IPS DF 4.7 (cell line): ENCODE data around the gene FGFR2.
"Not testable (repeated sequence)": the region's sequence is repeated elsewhere in the genome, so short reads cannot be mapped to it uniquely, and the experiment has no call there.

Source experiments
- DNase-seq: peaks from one replicate; pipeline ENCODE4 v3.0.0-alpha.2; 2013; ENCODE audit warnings: low spot score; ENCODE audit errors: extremely low read depth

The FGFR2 gene

DNA sequence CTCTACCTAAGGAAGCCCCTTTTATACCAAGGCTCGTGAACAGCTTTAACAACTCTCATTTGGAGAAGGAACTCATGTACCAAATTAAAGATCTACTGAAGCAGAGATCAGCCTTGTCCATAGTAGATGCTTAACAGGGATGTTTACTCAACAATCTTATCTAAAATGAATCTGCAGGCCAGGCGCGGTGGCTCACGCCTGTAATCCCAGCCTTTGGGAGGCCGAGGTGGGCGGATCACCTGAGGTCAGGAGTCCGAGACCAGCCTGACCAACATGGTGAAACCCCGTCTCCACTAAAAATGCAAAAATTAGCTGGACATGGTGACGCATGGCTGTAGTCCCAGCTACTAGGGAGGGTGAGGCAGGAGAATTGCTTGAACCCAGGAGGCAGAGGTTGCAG lies 43.3 kb downstream of the FGFR2 start:
- not testable (repeated sequence) for DNase-seq

- no peak for DNase-seq
These were observed 44.6 kb downstream of the FGFR2 start for GRCh38 chr10:121553511-121554264.

DNA sequence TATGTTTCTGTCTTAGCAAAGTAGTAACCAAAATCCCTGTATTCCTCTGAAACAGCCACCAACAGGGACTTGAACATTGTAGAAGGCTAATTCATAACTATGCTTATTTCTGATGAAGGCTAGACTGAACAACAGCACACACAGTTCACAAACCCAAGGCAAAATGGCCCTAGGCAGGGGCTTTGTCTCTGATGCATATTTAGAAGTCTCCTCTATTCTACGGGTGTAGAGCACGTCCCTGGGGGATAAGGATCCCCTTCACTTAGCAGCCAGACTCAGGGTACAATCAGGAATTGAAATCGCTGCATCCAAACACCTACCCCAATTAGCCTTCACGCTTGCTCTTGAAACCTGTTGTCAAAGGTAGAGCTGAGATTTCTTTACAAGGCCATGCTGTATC lies 45.5 kb downstream of the FGFR2 start:
- DNase-seq, result no peak

DNA sequence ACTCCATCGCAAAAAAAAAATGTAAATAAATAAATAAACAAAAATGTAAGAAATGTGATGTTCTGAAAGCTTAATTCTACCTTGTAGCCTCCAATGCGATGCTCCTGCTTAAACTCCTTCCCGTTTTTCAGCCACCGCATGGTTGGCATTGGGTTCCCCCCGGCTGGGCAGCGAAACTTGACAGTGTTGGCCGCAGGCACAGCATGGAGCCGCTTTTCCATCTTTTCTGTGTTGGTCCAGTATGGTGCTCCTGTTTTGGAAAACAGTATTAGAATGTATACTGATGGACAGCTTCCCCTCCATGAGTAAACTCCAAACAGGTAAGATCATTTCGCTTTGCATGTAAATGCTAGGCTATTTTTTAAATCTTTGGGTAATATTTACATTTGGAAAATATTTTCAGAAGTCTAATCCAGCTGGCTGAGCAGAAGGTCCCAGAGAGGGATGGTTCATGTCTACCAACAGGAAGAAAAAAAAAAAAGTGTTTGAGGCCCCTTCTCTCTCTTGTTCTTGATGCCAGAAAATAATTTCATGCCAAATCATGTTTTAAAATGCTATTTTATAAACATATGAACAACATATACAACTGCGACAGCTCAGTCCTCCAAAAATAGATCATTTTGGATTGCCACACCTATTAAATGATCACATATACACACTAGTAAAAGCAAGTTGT lies 46.9 kb downstream of the FGFR2 start:
- no peak for DNase-seq

DNA sequence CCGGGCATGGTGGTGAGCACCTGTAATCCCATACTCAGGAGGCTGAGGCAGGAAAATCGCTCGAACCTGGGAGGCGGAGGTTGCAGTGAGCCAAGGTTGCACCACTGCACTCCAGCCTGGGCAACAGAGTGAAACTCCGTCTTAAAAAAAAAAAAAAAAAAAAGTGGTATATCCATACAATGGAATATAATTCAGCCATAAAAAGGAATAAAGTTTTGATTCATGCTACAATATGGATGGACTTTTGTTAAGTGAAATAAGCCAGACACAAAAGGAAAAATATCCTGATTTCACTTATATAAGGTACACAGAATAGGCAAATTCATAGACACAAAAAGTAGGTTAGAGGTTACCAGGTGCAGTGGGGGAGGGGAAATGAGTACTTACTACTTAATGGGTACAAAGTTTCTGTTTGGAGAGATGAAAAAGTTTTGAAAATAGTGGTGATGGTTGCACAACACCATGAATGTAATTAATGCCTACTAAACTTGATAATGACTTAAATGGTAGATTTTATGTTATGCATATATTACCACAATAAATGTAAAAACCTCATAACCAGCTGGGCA lies 53.9 kb downstream of the FGFR2 start:
- no peak for DNase-seq

DNA sequence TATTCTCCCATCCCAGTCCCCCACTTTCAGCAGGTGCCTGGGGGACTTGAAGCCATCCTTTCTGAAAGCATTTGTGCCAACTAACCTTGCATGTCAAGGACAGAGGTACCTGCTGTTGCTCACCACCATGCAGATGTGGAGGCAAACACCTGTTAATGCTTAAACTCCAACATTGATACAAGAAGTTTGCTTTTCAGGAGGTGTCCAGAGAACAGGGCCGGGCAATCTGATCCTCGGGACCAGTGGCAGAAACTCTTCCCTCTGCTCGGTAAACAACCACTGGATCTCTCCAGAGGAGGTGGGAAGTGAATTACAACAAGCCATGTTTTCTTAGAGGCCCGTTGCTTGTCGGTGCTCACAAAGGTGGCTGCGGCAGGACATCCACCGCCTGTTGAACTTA lies 54.7 kb downstream of the FGFR2 start:
- DNase-seq, result no peak

GRCh38 chr10:121541450-121542120 lies 56.7 kb downstream of the FGFR2 start:
- DNase-seq, result no peak

DNA sequence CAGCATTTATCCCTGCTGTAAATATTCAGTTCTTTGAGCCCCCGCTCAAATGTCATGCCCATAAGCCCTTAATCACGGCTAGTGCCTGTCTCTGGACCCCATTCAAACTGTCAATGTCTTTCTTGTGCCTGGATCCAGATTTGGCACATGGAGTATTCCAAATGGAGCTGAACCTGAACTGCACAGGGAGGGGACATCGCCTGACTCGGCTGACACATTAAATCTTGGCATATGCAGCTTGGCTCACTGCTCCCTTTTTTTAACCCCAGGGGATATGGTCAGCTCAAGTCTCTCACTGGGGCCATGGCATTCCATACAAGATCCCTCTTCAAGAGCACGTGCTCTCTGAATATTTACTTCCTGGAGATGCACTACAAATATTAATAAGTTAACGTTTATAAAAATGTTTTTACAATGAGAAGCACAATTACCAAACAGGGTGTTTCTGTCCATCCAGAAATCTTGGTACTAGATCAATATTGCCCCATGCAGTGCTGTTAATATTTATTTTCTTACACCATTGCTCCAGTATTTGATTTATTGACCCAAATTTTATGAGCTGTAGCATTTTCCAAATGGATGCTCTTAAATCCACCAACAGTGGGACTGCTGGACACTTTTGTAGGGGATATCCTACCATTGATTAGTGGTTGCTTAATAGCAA lies 57.4 kb downstream of the FGFR2 start:
- DNase-seq, result no peak

GRCh38 chr10:121539786-121540185 lies 58.5 kb downstream of the FGFR2 start:
- no peak for DNase-seq

GRCh38 chr10:121536310-121536913 lies 61.8 kb downstream of the FGFR2 start:
- no peak for DNase-seq

- no peak for DNase-seq
These were observed 62.9 kb downstream of the FGFR2 start for GRCh38 chr10:121535381-121535780.

DNA sequence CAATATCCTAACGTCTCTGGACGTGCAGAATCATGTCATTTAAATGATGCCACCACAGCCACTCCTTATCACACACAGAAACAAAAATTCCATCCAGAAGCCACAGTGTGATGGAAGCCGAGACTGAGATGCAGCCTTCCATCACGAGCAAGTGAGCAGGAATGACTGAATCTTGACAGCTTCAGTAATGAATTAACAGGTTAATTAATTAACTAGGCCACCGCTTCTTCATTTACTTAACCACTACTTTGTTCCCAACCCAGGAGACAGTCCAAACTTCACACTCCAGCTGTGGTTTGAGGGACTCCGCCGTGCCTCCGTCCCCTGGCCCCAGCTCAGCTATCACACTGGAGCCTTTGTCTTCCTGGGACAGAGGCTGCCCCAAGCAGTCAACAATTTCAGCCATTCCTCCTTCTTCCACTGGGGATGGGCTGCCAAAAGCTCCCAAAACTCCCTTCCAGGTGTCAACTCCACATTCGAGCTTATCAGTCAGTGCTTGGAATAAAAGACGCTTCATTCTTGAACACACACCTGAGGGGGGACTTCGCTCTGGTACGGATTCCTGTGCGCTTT lies 65.9 kb downstream of the FGFR2 start:
- DNase-seq, result no peak

GRCh38 chr10:121531830-121532178 lies 66.4 kb downstream of the FGFR2 start:
- no peak for DNase-seq

DNA sequence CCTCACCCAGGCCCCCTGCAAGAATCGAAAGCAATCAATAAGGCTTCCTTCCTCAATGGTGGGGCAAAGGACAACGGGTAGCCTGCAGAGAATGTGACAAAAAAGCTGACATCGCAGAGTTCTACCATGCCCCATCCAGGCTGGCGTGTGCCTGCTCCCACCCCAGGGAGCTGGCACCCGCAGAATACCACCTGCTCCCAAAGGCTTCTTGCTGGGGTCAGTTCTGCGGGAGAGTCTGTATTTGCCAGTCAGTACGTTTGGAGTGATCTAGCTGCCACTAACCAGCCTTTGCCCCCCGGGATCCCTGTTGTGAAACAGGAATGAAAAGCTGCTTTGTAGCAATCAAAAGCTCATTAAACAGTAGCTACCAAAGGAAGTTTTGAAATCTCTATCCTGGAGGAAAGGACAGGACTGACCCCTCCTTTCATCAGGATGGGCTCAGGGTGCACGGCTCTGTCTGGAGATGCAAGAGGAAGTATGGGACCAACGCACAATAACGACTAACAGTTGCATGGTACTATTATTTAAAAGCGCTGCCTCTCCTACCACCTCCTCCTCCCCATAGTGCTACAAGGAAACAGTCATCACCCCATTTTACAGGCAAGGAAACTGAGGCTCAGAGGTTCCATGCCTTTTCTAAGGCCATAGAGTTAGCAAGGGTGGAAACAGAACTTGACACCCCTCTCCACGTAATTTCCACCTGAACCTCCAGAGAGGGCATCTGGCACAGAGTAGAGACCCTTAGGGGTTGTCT lies 67.0 kb downstream of the FGFR2 start:
- no peak for DNase-seq

- DNase-seq, result no peak
These were observed 67.7 kb downstream of the FGFR2 start for GRCh38 chr10:121530481-121531075.

- DNase-seq, result no peak
These were observed 70.6 kb downstream of the FGFR2 start for GRCh38 chr10:121527690-121528089.

DNA sequence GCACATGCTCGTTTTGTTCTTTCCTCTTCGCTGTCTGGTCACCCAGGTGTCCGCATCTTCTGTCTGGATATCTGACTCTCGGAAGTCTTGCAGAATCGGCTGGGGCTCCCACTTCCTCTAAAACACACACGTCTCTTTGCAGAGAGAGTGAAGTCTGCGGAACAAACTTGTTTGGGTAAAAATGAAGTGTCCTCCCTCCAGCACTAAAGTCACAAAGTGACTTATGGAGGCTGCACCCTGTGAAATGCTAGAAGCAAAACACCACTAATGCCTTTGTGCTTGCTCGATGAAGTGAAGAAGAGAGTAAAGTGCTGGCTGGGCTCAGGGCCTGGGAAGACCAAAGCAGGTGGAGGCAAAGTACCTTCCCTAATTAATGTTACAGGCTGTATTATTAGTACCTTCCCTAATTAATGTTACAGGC lies 71.4 kb downstream of the FGFR2 start:
- no peak for DNase-seq

- no peak for DNase-seq
These were observed 72.0 kb downstream of the FGFR2 start for GRCh38 chr10:121526135-121526790.
